CD14-positive monocyte (primary cell): ENCODE results near the gene VWA7. TPM values are rescaled to one million over a fixed set of nuclear protein-coding genes. Genes with fewer than 3 reads are reported as not detected.
"Not testable (repeated sequence)": the region's sequence is repeated elsewhere in the genome, so short reads cannot be mapped to it uniquely, and the experiment has no call there.

Experiments used
- DNase-seq, 3 donors: peaks; one replicate each; pipeline ENCODE4 v3.0.0-alpha.2; 2011 to 2022
- H2AFZ ChIP-seq: 2 replicates; pipeline ENCODE4 v1.6.0; 2012; ENCODE audit warnings: mild to moderate bottlenecking, low read depth, low read length, inconsistent platforms; ENCODE audit not compliant: insufficient read depth, poor library complexity, severe bottlenecking
- H3K27ac ChIP-seq, 2 donors: 1 replicate in 1 of 2; 2 replicates in 1 of 2; pipeline ENCODE4 v1.5.1; 2012 to 2013; ENCODE audit warnings: low read length in 2 of 2, control low read depth in 1 of 2, inconsistent platforms in 1 of 2, low read depth in 1 of 2, mild to moderate bottlenecking in 1 of 2
- H3K27me3 ChIP-seq, 2 donors: one replicate each; pipeline versions ENCODE4 v1.6.0 to v1.6.1; 2011 to 2013; ENCODE audit warnings: low read length in 2 of 2; ENCODE audit not compliant: control insufficient read depth in 2 of 2, insufficient read depth in 2 of 2
- H3K36me3 ChIP-seq, 2 donors: replicated peaks in 1 of 2; 1 replicate in 1 of 2; 2 replicates in 1 of 2; pipeline versions ENCODE4 v1.5.1 to v1.6.1; 2012 to 2013; ENCODE audit warnings: low read length in 2 of 2, control low read depth in 1 of 2, inconsistent platforms in 1 of 2, mild to moderate bottlenecking in 1 of 2; ENCODE audit not compliant: insufficient read depth in 2 of 2, control insufficient read depth in 1 of 2
- H3K4me1 ChIP-seq, 2 donors: 1 replicate in 1 of 2; 2 replicates in 1 of 2; pipeline versions ENCODE4 v1.5.1 to v1.6.1; 2012 to 2013; ENCODE audit warnings: low read length in 2 of 2, control low read depth in 1 of 2, inconsistent platforms in 1 of 2, mild to moderate bottlenecking in 1 of 2, moderate library complexity in 1 of 2; ENCODE audit not compliant: insufficient read depth in 2 of 2, control insufficient read depth in 1 of 2
- H3K4me2 ChIP-seq: replicated peaks from 2 replicates; pipeline ENCODE3; 2012; ENCODE audit warnings: low read length, moderate library complexity, mild to moderate bottlenecking; ENCODE audit not compliant: poor library complexity, severe bottlenecking; ENCODE audit errors: extremely low read depth
- H3K4me3 ChIP-seq, 3 experiments: fragments of 200-600 bp in 1 of 3; sonication (generic) in 1 of 3; replicated peaks in 1 of 3; 1 replicate in 2 of 3; 2 replicates in 1 of 3; pipeline ENCODE4 v1.5.1; 2011 to 2013; ENCODE audit warnings: low read length in 3 of 3, mild to moderate bottlenecking in 3 of 3, control low read depth in 2 of 3, low read depth in 2 of 3, inconsistent platforms in 1 of 3, moderate library complexity in 1 of 3
- H3K79me2 ChIP-seq: 2 replicates; pipeline ENCODE4 v1.6.0; 2012; ENCODE audit warnings: mild to moderate bottlenecking, control low read depth, inconsistent platforms, low read length, moderate library complexity; ENCODE audit not compliant: insufficient read depth
- H3K9ac ChIP-seq: 2 replicates; pipeline ENCODE4 v1.6.0; 2017; ENCODE audit warnings: low read length, mild to moderate bottlenecking; ENCODE audit not compliant: insufficient read depth, poor library complexity, severe bottlenecking
- H3K9me3 ChIP-seq, 2 donors: replicated peaks in 1 of 2; 1 replicate in 1 of 2; 2 replicates in 1 of 2; pipeline versions ENCODE4 v1.5.1 to v1.6.1; 2012 to 2013; ENCODE audit warnings: low read length in 2 of 2, control low read depth in 1 of 2; ENCODE audit not compliant: control insufficient read depth in 1 of 2, insufficient read depth in 1 of 2
- H4K20me1 ChIP-seq: 2 replicates; pipeline ENCODE4 v1.6.0; 2012; ENCODE audit warnings: mild to moderate bottlenecking, low read length, control low read depth, moderate library complexity; ENCODE audit not compliant: insufficient read depth
- H3K27ac Mint-ChIP-seq, 7 donors: one replicate each; pipeline ENCODE4 v1.8.0; 2020; ENCODE audit warnings: mild to moderate bottlenecking in 7 of 7, mixed read lengths in 7 of 7, moderate library complexity in 6 of 7, inconsistent platforms in 2 of 7
- H3K27me3 Mint-ChIP-seq, 3 donors: one replicate each; pipeline ENCODE4 v1.8.0; 2021 to 2022; ENCODE audit warnings: low read depth in 3 of 3, mild to moderate bottlenecking in 3 of 3, mixed read lengths in 3 of 3, moderate library complexity in 3 of 3, inconsistent platforms in 1 of 3
- H3K36me3 Mint-ChIP-seq, 2 donors: one replicate each; pipeline ENCODE4 v1.8.0; 2020; ENCODE audit warnings: mixed read lengths in 2 of 2, inconsistent platforms in 1 of 2, mild to moderate bottlenecking in 1 of 2
- H3K4me1 Mint-ChIP-seq: one replicate; pipeline ENCODE4 v1.8.0; 2020; ENCODE audit warnings: mild to moderate bottlenecking, mixed read lengths
- H3K4me3 Mint-ChIP-seq, 2 donors: one replicate each; pipeline ENCODE4 v1.8.0; 2020; ENCODE audit warnings: mild to moderate bottlenecking in 2 of 2, mixed read lengths in 2 of 2, moderate library complexity in 1 of 2
- H3K9me3 Mint-ChIP-seq, 7 donors: one replicate each; pipeline ENCODE4 v1.8.0; 2020 to 2022; ENCODE audit warnings: mixed read lengths in 7 of 7, mild to moderate bottlenecking in 6 of 7, moderate library complexity in 6 of 7, inconsistent platforms in 2 of 7
- WGBS: methylation state at CpG from one replicate; pipeline ENCODE4 v1.1.5; 2013; ENCODE audit warnings: missing lambda C conversion rate; ENCODE audit not compliant: insufficient coverage; 5-methylcytosine and 5-hydroxymethylcytosine counted together
- intact Hi-C, 2 donors: fragments of 100-400 bp; cut with micrococcal nuclease; formaldehyde crosslinking; loops; one replicate each; pipeline versions ENCODE4 v1.15.0 to v1.15.1; 2023
- polyA plus RNA-seq, 3 donors: library from polyadenylated mRNA; depleted of rRNA in 1 of 3; unstranded in 2 of 3; stranded (reverse) in 1 of 3; fragments of 300-500 nt in 2 of 3; fragments of >200 nt in 1 of 3; fragmentation: Illumina TruSeq in 2 of 3; gene quantifications; 1 replicate in 2 of 3; 2 replicates in 1 of 3; pipeline ENCODE4 v1.2.3, GENCODE V29; 2012 to 2021
- TF ChIP-seq, protein P1 (sequence below): fragments of 200-600 bp; IDR thresholded peaks from one replicate; pipeline ENCODE4 v1.8.0; 2022; ENCODE audit warnings: antibody characterized with exemption, mild to moderate bottlenecking

Gene VWA7
- polyA plus RNA-seq, 3 donors: 0.57 TPM; not detected in 2

- H3K79me2 ChIP-seq: peaks cover 52% of the 10 kb centered on the region
- H3K4me1 ChIP-seq: peaks cover 60 to 75% of the 10 kb centered on the region in 2 donors
- H3K4me1 Mint-ChIP-seq: peaks cover 59% of the 10 kb centered on the region
- no peak overlapping the region for H3K4me3 ChIP-seq
- TF ChIP-seq, protein P1, sequence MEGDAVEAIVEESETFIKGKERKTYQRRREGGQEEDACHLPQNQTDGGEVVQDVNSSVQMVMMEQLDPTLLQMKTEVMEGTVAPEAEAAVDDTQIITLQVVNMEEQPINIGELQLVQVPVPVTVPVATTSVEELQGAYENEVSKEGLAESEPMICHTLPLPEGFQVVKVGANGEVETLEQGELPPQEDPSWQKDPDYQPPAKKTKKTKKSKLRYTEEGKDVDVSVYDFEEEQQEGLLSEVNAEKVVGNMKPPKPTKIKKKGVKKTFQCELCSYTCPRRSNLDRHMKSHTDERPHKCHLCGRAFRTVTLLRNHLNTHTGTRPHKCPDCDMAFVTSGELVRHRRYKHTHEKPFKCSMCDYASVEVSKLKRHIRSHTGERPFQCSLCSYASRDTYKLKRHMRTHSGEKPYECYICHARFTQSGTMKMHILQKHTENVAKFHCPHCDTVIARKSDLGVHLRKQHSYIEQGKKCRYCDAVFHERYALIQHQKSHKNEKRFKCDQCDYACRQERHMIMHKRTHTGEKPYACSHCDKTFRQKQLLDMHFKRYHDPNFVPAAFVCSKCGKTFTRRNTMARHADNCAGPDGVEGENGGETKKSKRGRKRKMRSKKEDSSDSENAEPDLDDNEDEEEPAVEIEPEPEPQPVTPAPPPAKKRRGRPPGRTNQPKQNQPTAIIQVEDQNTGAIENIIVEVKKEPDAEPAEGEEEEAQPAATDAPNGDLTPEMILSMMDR: no peak
- intact Hi-C loops: no loop called here
- H3K4me3 Mint-ChIP-seq: peak overlapping the region in 1 of 2 donors; percentile 13
- H2AFZ ChIP-seq: no peak overlapping the region
- H3K27ac Mint-ChIP-seq: peak overlapping the region in 5 of 7 donors; percentile 37 to 66 (median 63)
- H3K27me3 Mint-ChIP-seq: peaks cover 0 to 4% (median 0%) of the 10 kb centered on the region in 3 donors
- H4K20me1 ChIP-seq: no peaks in the 10 kb centered on the region
- no peak overlapping the region for H3K4me2 ChIP-seq
- H3K9ac ChIP-seq: no peak overlapping the region
- H3K27me3 ChIP-seq: no peaks in the 10 kb centered on the region
- no peaks in the 10 kb centered on the region for H3K36me3 ChIP-seq
- peaks cover 0 to 2% (median 0%) of the 10 kb centered on the region in 7 donors for H3K9me3 Mint-ChIP-seq
- peaks cover 0 to 8% of the 10 kb centered on the region in 2 donors for H3K36me3 Mint-ChIP-seq
- DNase-seq: no peak
- H3K27ac ChIP-seq: no peak overlapping the region
- H3K9me3 ChIP-seq: no peaks in the 10 kb centered on the region
These were observed 42.8 kb upstream of the VWA7 start for GRCh38 chr6:31819871-31820299.

DNA sequence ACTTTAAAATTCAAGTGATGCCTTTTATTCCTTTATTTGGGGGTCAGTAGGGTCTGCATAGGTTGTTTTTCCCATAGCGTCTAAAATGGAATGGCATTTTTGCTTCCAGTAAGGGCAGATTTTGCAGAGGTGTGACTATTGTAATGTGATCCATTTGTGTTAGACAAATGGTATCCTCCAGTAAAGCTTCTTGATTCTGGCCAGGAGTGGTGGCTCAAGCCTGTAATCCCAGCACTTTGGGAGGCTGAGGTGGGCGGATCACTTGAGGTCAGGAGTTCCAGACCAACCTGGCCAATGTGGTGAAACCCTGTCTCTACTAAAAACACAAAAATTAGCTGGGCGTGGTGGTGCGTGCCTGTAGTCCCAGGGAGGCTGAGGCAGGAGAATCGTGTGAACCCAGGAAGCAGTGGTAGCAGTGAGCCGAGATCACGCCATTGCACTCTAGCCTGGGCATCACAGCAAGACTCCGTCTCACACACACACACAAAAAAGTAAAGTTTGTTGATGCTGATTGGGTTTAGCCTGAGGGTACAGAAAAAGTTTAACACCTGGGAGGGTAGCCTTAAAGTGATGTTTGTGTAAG, 40.9 kb upstream of the VWA7 start:
- H3K27me3 ChIP-seq, intact Hi-C loops, H3K9me3 ChIP-seq, H3K27me3 Mint-ChIP-seq, DNase-seq, H3K9me3 Mint-ChIP-seq, H3K36me3 Mint-ChIP-seq, H4K20me1 ChIP-seq, H3K36me3 ChIP-seq: not testable (repeated sequence)
- Mint-ChIP-seq H3K4me3 (peak overlapping the region; percentile 82 to 92), H3K4me1 (peaks cover 61% of the 10 kb centered on the region), H3K27ac (peak overlapping the region; percentile 77 to 90 (median 87))
- H3K27ac ChIP-seq: peak overlapping the region; percentile 66 to 77
- peaks cover 55 to 72% of the 10 kb centered on the region in 2 donors for H3K4me1 ChIP-seq
- peak overlapping the region; percentile 61 to 89 (median 86) for H3K4me3 ChIP-seq
- H3K4me2 ChIP-seq: peak overlapping the region; percentile 76
- H2AFZ ChIP-seq: peak overlapping the region; percentile 48
- peak overlapping the region; percentile 64 for H3K9ac ChIP-seq
- peaks cover 60% of the 10 kb centered on the region for H3K79me2 ChIP-seq
- WGBS: 0% methylated on average over 1 of the region's 8 CpGs

GRCh38 chr6:31817133-31817928, 40.2 kb upstream of the VWA7 start:
- H3K27me3 Mint-ChIP-seq, intact Hi-C loops, H3K27me3 ChIP-seq, H3K9me3 ChIP-seq, H3K36me3 ChIP-seq, H4K20me1 ChIP-seq, H3K9me3 Mint-ChIP-seq: not testable (repeated sequence)
- DNase-seq: peak in 2 of 3 donors; percentile 44 to 50
- WGBS: 1% methylated on average over 8 of the region's 37 CpGs
- peak overlapping the region; percentile 76 for H3K4me2 ChIP-seq
- Mint-ChIP-seq H3K36me3 (peaks cover 0 to 12% of the 10 kb centered on the region in 2 donors), H3K4me3 (peak overlapping the region; percentile 82 to 92), H3K27ac (peak overlapping the region; percentile 77 to 90 (median 87)), H3K4me1 (peaks cover 61% of the 10 kb centered on the region)
- H3K4me3 ChIP-seq: peak overlapping the region; percentile 61 to 89 (median 86)
- peak overlapping the region; percentile 64 for H3K9ac ChIP-seq
- peaks cover 54 to 72% of the 10 kb centered on the region in 2 donors for H3K4me1 ChIP-seq
- peak overlapping the region; percentile 66 to 77 for H3K27ac ChIP-seq
- peak overlapping the region; percentile 48 for H2AFZ ChIP-seq
- H3K79me2 ChIP-seq: peaks cover 65% of the 10 kb centered on the region
